ENCODE data around the gene POU2F2.

POU2F2 gene

DNA sequence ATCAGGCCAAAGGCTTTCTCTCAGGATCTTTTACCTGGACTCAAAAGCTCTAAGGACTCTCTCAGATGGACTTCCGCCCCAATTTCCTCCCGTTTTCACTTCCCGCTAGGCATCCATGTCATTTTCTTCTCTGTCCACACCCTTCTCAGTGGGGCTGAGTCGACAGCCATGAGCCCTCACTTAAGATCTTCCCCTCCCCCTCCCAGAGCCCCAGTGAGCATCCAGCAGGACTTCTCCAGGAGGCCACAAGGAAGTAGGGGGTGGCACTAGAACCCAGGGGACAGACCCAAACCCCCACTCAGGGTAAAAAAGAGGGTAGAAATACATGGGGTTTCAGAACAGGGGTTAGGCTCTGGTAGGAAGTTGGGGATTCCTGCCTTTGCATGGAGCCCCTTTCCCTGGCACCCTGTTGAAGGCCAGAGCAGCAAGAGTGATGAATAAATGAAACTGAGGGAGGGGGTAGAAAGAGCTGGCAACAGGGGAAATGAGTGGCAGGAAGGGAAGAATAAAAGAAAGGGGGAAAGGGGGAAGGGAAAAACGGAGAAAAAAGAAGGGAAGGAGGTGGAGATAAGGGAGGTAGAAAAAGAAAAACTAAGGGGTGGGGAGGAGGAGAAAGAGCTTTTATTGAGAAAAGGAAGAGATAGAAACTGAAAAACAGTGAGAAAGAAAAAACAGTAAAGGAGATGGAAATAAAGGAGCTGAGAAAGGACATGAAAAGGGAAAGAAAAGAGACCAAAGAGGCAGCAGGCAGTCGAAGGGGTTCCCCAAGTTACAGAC is 42.9 kb upstream of the POU2F2 start:
- no peak for DNase-seq (ENCODE audit: low read depth)
- TF ChIP-seq, protein P1, sequence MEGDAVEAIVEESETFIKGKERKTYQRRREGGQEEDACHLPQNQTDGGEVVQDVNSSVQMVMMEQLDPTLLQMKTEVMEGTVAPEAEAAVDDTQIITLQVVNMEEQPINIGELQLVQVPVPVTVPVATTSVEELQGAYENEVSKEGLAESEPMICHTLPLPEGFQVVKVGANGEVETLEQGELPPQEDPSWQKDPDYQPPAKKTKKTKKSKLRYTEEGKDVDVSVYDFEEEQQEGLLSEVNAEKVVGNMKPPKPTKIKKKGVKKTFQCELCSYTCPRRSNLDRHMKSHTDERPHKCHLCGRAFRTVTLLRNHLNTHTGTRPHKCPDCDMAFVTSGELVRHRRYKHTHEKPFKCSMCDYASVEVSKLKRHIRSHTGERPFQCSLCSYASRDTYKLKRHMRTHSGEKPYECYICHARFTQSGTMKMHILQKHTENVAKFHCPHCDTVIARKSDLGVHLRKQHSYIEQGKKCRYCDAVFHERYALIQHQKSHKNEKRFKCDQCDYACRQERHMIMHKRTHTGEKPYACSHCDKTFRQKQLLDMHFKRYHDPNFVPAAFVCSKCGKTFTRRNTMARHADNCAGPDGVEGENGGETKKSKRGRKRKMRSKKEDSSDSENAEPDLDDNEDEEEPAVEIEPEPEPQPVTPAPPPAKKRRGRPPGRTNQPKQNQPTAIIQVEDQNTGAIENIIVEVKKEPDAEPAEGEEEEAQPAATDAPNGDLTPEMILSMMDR (conservative IDR thresholded peaks at IDR 0.05; ENCODE audit: control insufficient read depth, insufficient read depth, low read depth, low read length), result no peak
- H3K4me3 ChIP-seq (ENCODE audit: control insufficient read depth, low read depth, low read length), result no peak overlapping the region

- TF ChIP-seq, protein P1 (conservative IDR thresholded peaks at IDR 0.05; ENCODE audit: control insufficient read depth, insufficient read depth, low read depth, low read length), result no peak
- H3K4me3 ChIP-seq (ENCODE audit: control insufficient read depth, low read depth, low read length), result no peak overlapping the region
- DNase-seq (ENCODE audit: low read depth), result no peak
Observed at GRCh38 chr19:42174188-42174587, 41.9 kb upstream of the POU2F2 start.

GRCh38 chr19:42173695-42174094 is 41.4 kb upstream of the POU2F2 start:
- H3K4me3 ChIP-seq (ENCODE audit: control insufficient read depth, low read depth, low read length), result no peak overlapping the region
- TF ChIP-seq, protein P1 (conservative IDR thresholded peaks at IDR 0.05; ENCODE audit: control insufficient read depth, insufficient read depth, low read depth, low read length), result no peak
- no peak for DNase-seq (ENCODE audit: low read depth)

GRCh38 chr19:42172261-42172660 is 40.0 kb upstream of the POU2F2 start:
- TF ChIP-seq, protein P1 (conservative IDR thresholded peaks at IDR 0.05; ENCODE audit: control insufficient read depth, insufficient read depth, low read depth, low read length), result no peak
- H3K4me3 ChIP-seq (ENCODE audit: control insufficient read depth, low read depth, low read length), result no peak overlapping the region

DNA sequence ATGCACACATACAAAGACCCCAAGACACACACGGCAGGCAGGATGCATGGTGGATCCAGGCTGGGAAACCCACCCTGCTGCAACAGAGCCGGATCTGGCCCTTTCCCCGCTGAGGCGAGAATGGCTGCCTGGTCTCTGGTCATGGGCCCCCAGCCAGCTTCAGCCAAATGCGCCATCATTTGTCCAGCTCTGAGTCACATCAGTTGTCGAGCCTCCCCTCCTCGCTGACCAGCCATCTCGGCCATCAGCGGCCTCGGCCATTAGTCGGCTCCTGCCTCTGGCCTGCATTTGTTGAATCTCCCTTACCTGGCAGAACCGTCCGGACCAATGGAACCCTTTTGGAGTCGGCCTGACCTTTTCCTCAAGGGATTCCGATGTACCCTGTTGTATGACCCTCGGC is 38.5 kb upstream of the POU2F2 start:
- DNase-seq (ENCODE audit: low read depth), result no peak
- TF ChIP-seq, protein P1 (conservative IDR thresholded peaks at IDR 0.05; ENCODE audit: control insufficient read depth, insufficient read depth, low read depth, low read length), result no peak
- H3K4me3 ChIP-seq (ENCODE audit: control insufficient read depth, low read depth, low read length), result no peak overlapping the region

More at GRCh38 chr19:42172261-42172660, 40.0 kb upstream of the POU2F2 start:
- DNase-seq (ENCODE audit: low read depth), result no peak

DNA sequence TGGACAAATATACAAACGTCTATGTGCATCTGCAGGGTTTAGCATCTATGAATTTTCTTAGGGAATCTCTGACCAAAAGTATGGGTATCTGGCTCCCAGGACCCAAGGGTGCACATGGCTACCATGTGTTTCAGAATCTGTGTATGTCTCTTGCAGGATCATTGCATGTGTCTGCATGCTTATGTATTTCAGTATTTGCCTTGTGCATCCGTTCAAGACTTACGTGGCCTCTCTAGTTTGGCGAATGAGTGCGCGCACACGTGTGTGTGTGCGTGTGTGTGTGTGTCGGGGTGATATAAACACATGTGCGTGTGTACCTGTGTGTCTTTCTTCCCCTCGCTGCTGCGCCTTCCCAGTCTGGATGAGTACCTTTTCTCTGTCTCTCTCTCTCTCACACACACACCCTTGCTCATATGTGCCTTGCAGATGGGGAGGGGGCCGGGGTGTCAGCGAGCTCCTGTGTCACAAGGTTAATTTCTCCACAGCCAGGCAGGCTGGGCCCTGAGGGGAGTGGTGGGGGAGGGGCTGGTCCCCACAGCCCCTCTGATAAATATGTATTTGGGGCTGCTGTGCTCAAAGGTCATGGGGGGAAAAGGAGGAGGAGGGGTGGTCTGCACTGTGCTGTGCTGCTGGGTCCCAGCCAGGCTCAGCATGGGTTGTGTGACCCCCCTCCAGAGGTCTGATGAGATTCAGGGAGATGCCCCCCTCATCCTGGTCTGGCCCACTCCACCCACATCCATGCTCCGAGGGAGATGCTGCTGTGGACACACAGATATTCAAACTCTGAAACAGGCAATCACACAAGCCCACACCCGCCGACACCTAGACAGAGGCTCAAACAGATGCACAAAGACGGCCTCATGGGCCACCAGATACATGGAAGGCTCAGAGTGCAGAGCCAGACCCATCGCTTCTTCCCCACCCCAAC is 37.5 kb upstream of the POU2F2 start:
- TF ChIP-seq, protein P1 (conservative IDR thresholded peaks at IDR 0.05; ENCODE audit: control insufficient read depth, insufficient read depth, low read depth, low read length), result no peak
- DNase-seq (ENCODE audit: low read depth), result no peak
- no peak overlapping the region for H3K4me3 ChIP-seq (ENCODE audit: control insufficient read depth, low read depth, low read length)

Data from fibroblast of mammary gland (primary cell).